Measurements from ENCODE around the gene SSNA1.

The SSNA1 gene

GRCh38 chr9:137194388-137194787, 5.9 kb downstream of the SSNA1 start:
- in situ Hi-C loops (cut with MboI; ENCODE audit: low pct_unique_long_range_greater_than_20kb, low sequenced_read_pairs) = no loop called here

GRCh38 chr9:137194909-137195308, 6.4 kb downstream of the SSNA1 start:
- DNase-seq = no peak
- in situ Hi-C loops (cut with MboI; ENCODE audit: low pct_unique_long_range_greater_than_20kb, low sequenced_read_pairs) = no loop called here

More at GRCh38 chr9:137194388-137194787, 5.9 kb downstream of the SSNA1 start:
- DNase-seq = no peak

- DNase-seq = no peak
- in situ Hi-C loops (cut with MboI; ENCODE audit: low pct_unique_long_range_greater_than_20kb, low sequenced_read_pairs) = no loop called here
Observed at GRCh38 chr9:137195525-137196220, 7.2 kb downstream of the SSNA1 start.

- in situ Hi-C loops (cut with MboI; ENCODE audit: low pct_unique_long_range_greater_than_20kb, low sequenced_read_pairs) = no loop called here
- DNase-seq = no peak
Observed at GRCh38 chr9:137198051-137198901, 9.8 kb downstream of the SSNA1 start.

GRCh38 chr9:137198902-137199283, 10.4 kb downstream of the SSNA1 start:
- in situ Hi-C loops (cut with MboI; ENCODE audit: low pct_unique_long_range_greater_than_20kb, low sequenced_read_pairs) = no loop called here
- DNase-seq = no peak

- no peak for DNase-seq
- in situ Hi-C loops (cut with MboI; ENCODE audit: low pct_unique_long_range_greater_than_20kb, low sequenced_read_pairs) = no loop called here
Observed at GRCh38 chr9:137199411-137200121, 11.1 kb downstream of the SSNA1 start.

GRCh38 chr9:137200311-137201204, 12.1 kb downstream of the SSNA1 start, which contains the start of gene TPRN:
Gene TPRN (minus strand): TSS chr9:137200741. CDS start chr9:137200711, 30 bp downstream.
- DNase-seq = peak; percentile 99
- in situ Hi-C loops (cut with MboI; ENCODE audit: low pct_unique_long_range_greater_than_20kb, low sequenced_read_pairs) = no loop called here

- in situ Hi-C loops (cut with MboI; ENCODE audit: low pct_unique_long_range_greater_than_20kb, low sequenced_read_pairs) = no loop called here
- no peak for DNase-seq
Observed at GRCh38 chr9:137201205-137201868, 12.9 kb downstream of the SSNA1 start.

- in situ Hi-C loops (cut with MboI; ENCODE audit: low pct_unique_long_range_greater_than_20kb, low sequenced_read_pairs) = no loop called here
- no peak for DNase-seq
Observed at GRCh38 chr9:137202966-137203365, 14.5 kb downstream of the SSNA1 start.

- in situ Hi-C loops (cut with MboI; ENCODE audit: low pct_unique_long_range_greater_than_20kb, low sequenced_read_pairs) = no loop called here
- DNase-seq = no peak
Observed at GRCh38 chr9:137204731-137205125, 16.3 kb downstream of the SSNA1 start.

GRCh38 chr9:137205126-137206069, 16.9 kb downstream of the SSNA1 start, which contains the start of the genes NDOR1 and TMEM203:
Gene NDOR1 (plus strand): TSS chr9:137205700. CDS start chr9:137205778, 78 bp downstream.
Gene TMEM203 (minus strand): TSS chr9:137205648. CDS start chr9:137205414, 234 bp downstream.
- DNase-seq = peak; percentile 87
- in situ Hi-C loops (cut with MboI; ENCODE audit: low pct_unique_long_range_greater_than_20kb, low sequenced_read_pairs) = no loop called here

- in situ Hi-C loops (cut with MboI; ENCODE audit: low pct_unique_long_range_greater_than_20kb, low sequenced_read_pairs) = no loop called here
Observed at GRCh38 chr9:137206602-137207001, 18.1 kb downstream of the SSNA1 start.

GRCh38 chr9:137211532-137211931, 23.1 kb downstream of the SSNA1 start:
- in situ Hi-C loops (cut with MboI; ENCODE audit: low pct_unique_long_range_greater_than_20kb, low sequenced_read_pairs) = no loop called here
- no peak for DNase-seq

More at GRCh38 chr9:137206602-137207001, 18.1 kb downstream of the SSNA1 start:
- DNase-seq = no peak

- in situ Hi-C loops (cut with MboI; ENCODE audit: low pct_unique_long_range_greater_than_20kb, low sequenced_read_pairs) = no loop called here
- no peak for DNase-seq
Observed at GRCh38 chr9:137212520-137212919, 24.0 kb downstream of the SSNA1 start.

GRCh38 chr9:137213160-137214060, 24.9 kb downstream of the SSNA1 start:
- in situ Hi-C loops (cut with MboI; ENCODE audit: low pct_unique_long_range_greater_than_20kb, low sequenced_read_pairs) = no loop called here
- DNase-seq = no peak

- in situ Hi-C loops (cut with MboI; ENCODE audit: low pct_unique_long_range_greater_than_20kb, low sequenced_read_pairs) = no loop called here
Observed at GRCh38 chr9:137214620-137215019, 26.1 kb downstream of the SSNA1 start.

More at GRCh38 chr9:137214620-137215019, 26.1 kb downstream of the SSNA1 start:
- DNase-seq = no peak

All from KBM-7 (cell line).